GM18867 (cell line): ENCODE results near the gene LCT.
A peak's percentile ranks its signal among the peaks of the same experiment; 100 is the strongest.
"Not testable (repeated sequence)": the region's sequence is repeated elsewhere in the genome, so short reads cannot be mapped to it uniquely, and the experiment has no call there.

Experiments
- ATAC-seq: cut with Tn5 transposase; IDR thresholded peaks from one replicate; pipeline ENCODE4 v1.9.1; 2021; ENCODE audit warnings: mild to moderate bottlenecking, moderate library complexity; ENCODE audit not compliant: unreplicated experiment

The LCT gene

GRCh38 chr2:135832891-135833290 lies 4.1 kb downstream of the LCT start:
- ATAC-seq = no peak

- no peak for ATAC-seq
Observed at GRCh38 chr2:135831180-135831812, 5.7 kb downstream of the LCT start.

GRCh38 chr2:135829378-135830135 lies 7.4 kb downstream of the LCT start:
- ATAC-seq = no peak

- ATAC-seq = no peak
Observed at GRCh38 chr2:135826544-135826943, 10.4 kb downstream of the LCT start.

- ATAC-seq = no peak
Observed at GRCh38 chr2:135825550-135826176, 11.3 kb downstream of the LCT start.

- no peak for ATAC-seq
Observed at GRCh38 chr2:135825131-135825530, 11.9 kb downstream of the LCT start.

- no peak for ATAC-seq
Observed at GRCh38 chr2:135822855-135823254, 14.1 kb downstream of the LCT start.

GRCh38 chr2:135821190-135821589 lies 15.8 kb downstream of the LCT start:
- no peak for ATAC-seq

GRCh38 chr2:135820003-135820618 lies 16.9 kb downstream of the LCT start:
- ATAC-seq = peak; percentile 87

GRCh38 chr2:135818937-135819610 lies 17.9 kb downstream of the LCT start:
- ATAC-seq = no peak

- no peak for ATAC-seq
Observed at GRCh38 chr2:135817951-135818350, 19.0 kb downstream of the LCT start.

- ATAC-seq = no peak
Observed at GRCh38 chr2:135817466-135817865, 19.5 kb downstream of the LCT start.

- no peak for ATAC-seq
Observed at GRCh38 chr2:135815269-135815668, 21.7 kb downstream of the LCT start.

GRCh38 chr2:135812907-135813511 lies 24.0 kb downstream of the LCT start:
- no peak for ATAC-seq

GRCh38 chr2:135807874-135808273 lies 29.1 kb downstream of the LCT start:
- ATAC-seq = not testable (repeated sequence)

- no peak for ATAC-seq
Observed at GRCh38 chr2:135803278-135803677, 33.7 kb downstream of the LCT start.

- ATAC-seq = no peak
Observed at GRCh38 chr2:135802350-135802749, 34.6 kb downstream of the LCT start.

GRCh38 chr2:135800513-135801460 lies 36.2 kb downstream of the LCT start:
- ATAC-seq = no peak

GRCh38 chr2:135799738-135800137 lies 37.2 kb downstream of the LCT start:
- ATAC-seq = no peak

GRCh38 chr2:135798762-135799161 lies 38.2 kb downstream of the LCT start:
- ATAC-seq = no peak
